ENCODE measurements around the gene KRTAP5-8.
A peak's percentile ranks its signal among the peaks of the same experiment; 100 is the strongest.
"Not testable (repeated sequence)": the region's sequence is repeated elsewhere in the genome, so short reads cannot be mapped to it uniquely, and the experiment has no call there.

Gene KRTAP5-8

GRCh38 chr11:71544525-71545214, 6.8 kb downstream of the KRTAP5-8 start:
- no peak for DNase-seq

GRCh38 chr11:71545405-71545966, 7.7 kb downstream of the KRTAP5-8 start:
- no peak for DNase-seq

- DNase-seq, result no peak
Observed at GRCh38 chr11:71548120-71548519, 10.3 kb downstream of the KRTAP5-8 start, which contains the start of gene KRTAP5-9. Gene KRTAP5-9 (plus strand): TSS chr11:71548420. CDS start chr11:71548658, 238 bp downstream.

- DNase-seq, result no peak
Observed at GRCh38 chr11:71548716-71549151, 10.9 kb downstream of the KRTAP5-8 start.

- no peak for DNase-seq
Observed at GRCh38 chr11:71551711-71552110, 13.9 kb downstream of the KRTAP5-8 start.

GRCh38 chr11:71554996-71555395, 17.2 kb downstream of the KRTAP5-8 start:
- DNase-seq, result no peak

- DNase-seq, result no peak
Observed at GRCh38 chr11:71555508-71555907, 17.7 kb downstream of the KRTAP5-8 start.

- no peak for DNase-seq
Observed at GRCh38 chr11:71556018-71556417, 18.2 kb downstream of the KRTAP5-8 start.

- DNase-seq, result no peak
Observed at GRCh38 chr11:71557257-71557656, 19.4 kb downstream of the KRTAP5-8 start.

- no peak for DNase-seq
Observed at GRCh38 chr11:71558996-71559395, 21.2 kb downstream of the KRTAP5-8 start.

- DNase-seq, result no peak
Observed at GRCh38 chr11:71562120-71562519, 24.3 kb downstream of the KRTAP5-8 start.

GRCh38 chr11:71563406-71563805, 25.6 kb downstream of the KRTAP5-8 start:
- peak; percentile 40 for DNase-seq

- no peak for DNase-seq
Observed at GRCh38 chr11:71564430-71564829, 26.6 kb downstream of the KRTAP5-8 start.

GRCh38 chr11:71565263-71565662, 27.4 kb downstream of the KRTAP5-8 start, which contains the start of gene KRTAP5-10:
Gene KRTAP5-10 (plus strand): TSS chr11:71565563. CDS start chr11:71565588, 25 bp downstream.
- no peak for DNase-seq

GRCh38 chr11:71566081-71566620, 28.3 kb downstream of the KRTAP5-8 start:
- no peak for DNase-seq

- not testable (repeated sequence) for DNase-seq
Observed at GRCh38 chr11:71566626-71567599, 29.1 kb downstream of the KRTAP5-8 start.

GRCh38 chr11:71567633-71568032, 29.8 kb downstream of the KRTAP5-8 start:
- DNase-seq, result not testable (repeated sequence)

GRCh38 chr11:71568704-71569349, 31.0 kb downstream of the KRTAP5-8 start:
- no peak for DNase-seq

- DNase-seq, result not testable (repeated sequence)
Observed at GRCh38 chr11:71571101-71571850, 33.5 kb downstream of the KRTAP5-8 start.

- DNase-seq, result no peak
Observed at GRCh38 chr11:71572811-71573210, 35.0 kb downstream of the KRTAP5-8 start.

GRCh38 chr11:71574418-71574817, 36.6 kb downstream of the KRTAP5-8 start:
- no peak for DNase-seq

All from activated CD4-positive, alpha-beta T cell treated with anti-CD3 and anti-CD28 coated beads for 48 hours (primary cell).